Activated T-helper 17 cell treated with anti-CD3 and anti-CD28 coated beads, Interleukin-2, amount 50 U/mL, for 72 hours (primary cell): Measurements from ENCODE around the gene CREB5. TPM values are rescaled to one million over a fixed set of nuclear protein-coding genes. Genes with fewer than 3 reads are reported as not detected.
"Not testable (repeated sequence)": the region's sequence is repeated elsewhere in the genome, so short reads cannot be mapped to it uniquely, and the experiment has no call there.

Experiments
- ATAC-seq: fragments of 150-1000 bp; cut with Tn5 transposase; replicated peaks from 2 replicates; pipeline ENCODE4 v1.10.0; 2021; ENCODE audit warnings: mild to moderate bottlenecking, moderate library complexity
- H3K27ac Mint-ChIP-seq: one replicate; pipeline ENCODE4 v1.8.0; 2022; ENCODE audit warnings: mixed read lengths
- H3K27me3 Mint-ChIP-seq: one replicate; pipeline ENCODE4 v1.8.0; 2022; ENCODE audit warnings: mixed read lengths
- H3K36me3 Mint-ChIP-seq: one replicate; pipeline ENCODE4 v1.8.0; 2022; ENCODE audit warnings: low read depth, mild to moderate bottlenecking, mixed read lengths
- H3K4me1 Mint-ChIP-seq: one replicate; pipeline ENCODE4 v1.8.0; 2022; ENCODE audit warnings: mixed read lengths
- H3K4me3 Mint-ChIP-seq: one replicate; pipeline ENCODE4 v1.8.0; 2022; ENCODE audit warnings: mild to moderate bottlenecking, mixed read lengths
- H3K9me3 Mint-ChIP-seq: one replicate; pipeline ENCODE4 v1.8.0; 2022; ENCODE audit warnings: mixed read lengths
- total RNA-seq, 2 donors: library from RNA; stranded (reverse); gene quantifications; one replicate each; pipeline ENCODE4 v1.2.3, GENCODE V29; 2022

The CREB5 gene
- total RNA-seq, 2 donors from 2014 or later: 0.02 TPM; not detected in 1

DNA sequence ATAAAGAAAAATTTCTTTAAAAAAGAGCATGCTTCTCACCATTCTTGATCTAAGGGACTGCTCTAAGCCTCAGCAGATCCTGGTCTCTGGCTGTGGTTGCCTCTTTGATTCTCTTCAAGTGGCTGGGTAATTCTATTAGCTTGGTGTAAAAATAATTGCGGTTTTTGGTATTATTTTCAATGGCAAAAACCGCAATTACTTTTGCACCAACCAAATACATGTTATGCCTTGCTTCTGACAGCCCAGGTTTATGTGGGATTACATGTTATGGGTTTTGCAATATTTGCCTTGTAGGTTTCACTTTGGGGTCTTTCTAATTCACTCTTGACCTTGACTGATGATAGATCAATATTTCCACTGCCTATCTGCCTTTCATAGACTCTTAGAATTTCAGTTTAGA is 20.0 kb upstream of the CREB5 start:
- Mint-ChIP-seq H3K4me3 (no peak overlapping the region), H3K36me3 (no peaks in the 10 kb centered on the region), H3K9me3 (no peaks in the 10 kb centered on the region), H3K4me1 (no peaks in the 10 kb centered on the region), H3K27me3 (peaks cover 29% of the 10 kb centered on the region), H3K27ac (no peak overlapping the region)
- ATAC-seq: no peak

DNA sequence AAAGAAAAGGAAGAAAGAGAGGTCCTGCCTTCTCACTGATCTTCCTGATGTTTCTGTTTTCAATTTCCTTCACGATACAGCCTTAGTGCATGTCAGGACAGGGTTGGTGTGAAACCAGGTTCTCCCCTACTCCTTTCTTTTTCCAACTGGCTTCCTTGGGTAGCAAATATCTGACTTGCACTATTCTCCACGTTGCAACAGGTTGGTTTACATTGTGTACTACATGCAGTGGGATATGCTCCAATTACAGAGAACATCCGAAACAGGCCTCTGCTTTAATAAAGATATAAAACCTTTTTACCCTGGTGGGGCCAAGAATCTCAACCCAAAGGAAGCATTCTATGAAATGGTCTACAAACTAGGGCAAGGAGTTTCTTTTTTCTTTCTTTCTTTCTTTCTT is 16.9 kb upstream of the CREB5 start:
- Mint-ChIP-seq H3K36me3 (no peaks in the 10 kb centered on the region), H3K27me3 (peaks cover 20% of the 10 kb centered on the region), H3K4me3 (no peak overlapping the region), H3K27ac (no peak overlapping the region), H3K9me3 (no peaks in the 10 kb centered on the region), H3K4me1 (no peaks in the 10 kb centered on the region)
- no peak for ATAC-seq

DNA sequence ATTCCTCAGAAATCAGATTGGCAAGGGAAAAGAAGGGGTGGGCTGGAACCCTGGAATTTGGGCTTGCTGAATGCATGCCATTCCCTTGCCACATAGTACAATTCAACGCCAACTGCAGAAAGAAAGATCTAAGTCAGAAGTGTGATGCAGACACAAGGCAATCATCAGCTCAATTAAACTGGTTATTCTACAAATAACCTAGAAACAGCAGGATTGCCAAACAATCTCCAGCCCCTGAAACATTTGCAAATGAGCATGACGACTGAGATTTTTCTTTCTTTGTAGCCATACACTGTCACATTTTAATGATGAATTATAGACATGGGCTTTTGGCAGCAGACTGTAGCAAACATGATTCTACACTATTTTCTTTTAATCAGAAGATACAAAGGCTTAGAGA is 16.5 kb upstream of the CREB5 start:
- no peaks in the 10 kb centered on the region for H3K36me3 Mint-ChIP-seq
- no peaks in the 10 kb centered on the region for H3K4me1 Mint-ChIP-seq
- ATAC-seq: no peak
- H3K27ac Mint-ChIP-seq: no peak overlapping the region
- H3K4me3 Mint-ChIP-seq: no peak overlapping the region
- peaks cover 17% of the 10 kb centered on the region for H3K27me3 Mint-ChIP-seq
- H3K9me3 Mint-ChIP-seq: no peaks in the 10 kb centered on the region

DNA sequence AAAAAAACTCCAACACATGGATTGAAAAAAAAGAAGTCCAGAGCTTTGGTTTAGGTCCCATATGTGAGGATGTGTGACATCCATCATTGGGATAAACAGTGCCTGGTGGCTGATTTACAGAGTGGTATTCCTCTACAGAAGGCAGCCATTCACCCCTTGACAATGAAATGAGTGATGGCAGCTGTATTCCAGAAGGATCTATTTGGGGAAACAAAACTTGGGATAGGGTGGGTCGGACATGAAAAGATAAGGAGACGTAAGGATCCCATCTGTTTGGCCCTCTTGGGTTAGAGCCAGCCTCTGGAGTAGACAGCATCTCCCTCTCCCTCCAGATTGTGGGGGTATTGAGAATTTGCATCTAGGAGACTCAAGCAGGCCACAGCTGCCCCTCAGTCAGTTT is 15.2 kb upstream of the CREB5 start:
- Mint-ChIP-seq H3K9me3 (no peaks in the 10 kb centered on the region), H3K36me3 (no peaks in the 10 kb centered on the region), H3K4me3 (no peak overlapping the region), H3K27ac (no peak overlapping the region), H3K4me1 (no peaks in the 10 kb centered on the region), H3K27me3 (peaks cover 11% of the 10 kb centered on the region)
- ATAC-seq: no peak

DNA sequence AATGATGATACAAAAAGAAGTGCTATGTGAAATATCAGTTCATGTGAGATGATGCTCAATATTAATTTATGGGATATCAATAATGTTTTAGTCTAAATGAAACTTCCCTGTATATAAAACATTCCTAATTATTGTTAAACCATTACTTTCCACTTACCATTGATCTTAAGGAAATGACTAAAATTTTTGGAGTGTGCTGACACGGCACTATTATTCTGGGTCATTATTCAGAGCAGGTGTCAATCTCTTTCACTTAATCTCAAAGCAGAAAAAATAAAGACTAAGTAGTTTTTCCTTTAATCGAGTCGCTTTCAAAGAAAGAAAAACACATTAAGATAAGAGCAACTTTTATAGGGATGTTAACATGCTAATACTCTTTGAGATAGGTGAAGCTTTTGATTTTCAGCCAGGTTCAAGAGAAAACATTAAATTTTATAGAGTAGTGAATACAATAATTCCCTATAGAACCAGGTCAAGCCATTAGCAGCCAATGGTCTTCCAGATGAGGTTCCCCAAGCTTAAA is 11.4 kb upstream of the CREB5 start:
- Mint-ChIP-seq H3K9me3 (peaks cover 4% of the 10 kb centered on the region), H3K4me3 (no peak overlapping the region), H3K27ac (no peak overlapping the region), H3K4me1 (peaks cover 5% of the 10 kb centered on the region), H3K27me3 (peaks cover 4% of the 10 kb centered on the region), H3K36me3 (no peaks in the 10 kb centered on the region)
- ATAC-seq: no peak

DNA sequence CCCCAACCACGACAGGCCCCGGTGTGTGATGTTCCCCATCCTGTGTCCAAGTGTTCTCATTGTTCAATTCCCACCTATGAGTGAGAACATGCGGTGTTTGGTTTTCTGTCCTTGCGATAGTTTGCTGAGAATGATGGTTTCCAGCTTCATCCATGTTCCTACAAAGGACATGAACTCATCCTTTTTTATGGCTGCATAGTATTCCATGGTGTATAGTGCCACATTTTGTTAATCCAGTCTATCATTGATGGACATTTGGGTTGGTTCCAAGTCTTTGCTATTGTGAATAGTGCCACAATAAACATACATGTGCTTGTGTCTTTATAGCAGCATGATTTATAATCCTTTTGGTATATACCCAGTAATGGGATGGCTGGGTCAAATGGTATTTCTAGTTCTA is 10.8 kb upstream of the CREB5 start:
- H3K4me3 Mint-ChIP-seq, H3K4me1 Mint-ChIP-seq, H3K27me3 Mint-ChIP-seq, H3K9me3 Mint-ChIP-seq, H3K36me3 Mint-ChIP-seq, ATAC-seq, H3K27ac Mint-ChIP-seq: not testable (repeated sequence)

DNA sequence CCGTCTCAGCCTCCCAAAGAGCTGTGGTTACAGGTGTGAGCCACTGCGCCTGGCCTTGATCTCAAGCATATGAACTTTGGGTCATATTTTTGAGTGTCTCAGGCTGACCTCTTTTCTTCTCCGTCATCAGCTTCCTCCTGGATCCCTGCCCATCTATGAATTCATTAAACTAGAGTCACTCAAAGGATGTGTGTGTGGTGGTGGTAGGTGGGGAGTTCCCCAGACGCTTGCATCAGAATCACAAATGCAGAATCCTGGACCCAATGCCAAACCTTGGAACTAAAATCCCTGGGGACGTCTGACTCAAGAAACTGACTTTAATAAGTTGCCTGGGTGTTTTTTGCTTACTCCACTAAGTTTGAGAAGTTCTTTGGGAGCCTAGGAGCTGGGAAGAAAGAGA is 6.7 kb upstream of the CREB5 start:
- H3K27ac Mint-ChIP-seq: no peak overlapping the region
- peaks cover 5% of the 10 kb centered on the region for H3K36me3 Mint-ChIP-seq
- H3K27me3 Mint-ChIP-seq: peaks cover 28% of the 10 kb centered on the region
- peak; percentile 25 for ATAC-seq
- H3K4me3 Mint-ChIP-seq: no peak overlapping the region
- H3K4me1 Mint-ChIP-seq: peaks cover 11% of the 10 kb centered on the region
- peaks cover 4% of the 10 kb centered on the region for H3K9me3 Mint-ChIP-seq

DNA sequence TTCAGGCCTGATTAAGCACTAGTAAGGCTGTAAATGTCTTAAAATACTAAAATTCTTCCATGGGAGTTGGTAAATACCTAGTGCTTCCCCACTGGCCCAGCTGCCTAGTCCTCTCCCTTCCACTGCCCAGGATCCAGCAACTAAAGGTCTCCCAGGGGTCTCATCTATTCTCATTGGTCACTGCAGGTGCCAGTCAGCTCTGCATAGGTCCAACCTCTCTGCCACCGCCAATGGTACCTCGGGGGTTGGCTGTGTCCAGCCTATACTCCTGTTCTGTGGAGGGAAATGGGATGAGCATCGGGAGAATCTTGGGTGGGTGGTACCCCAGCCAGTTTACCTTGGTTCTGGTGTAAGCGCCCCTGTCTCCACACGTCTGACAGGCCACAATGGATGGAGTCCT is 6.1 kb upstream of the CREB5 start:
- no peak for ATAC-seq
- no peak overlapping the region for H3K27ac Mint-ChIP-seq
- H3K36me3 Mint-ChIP-seq: peaks cover 5% of the 10 kb centered on the region
- H3K27me3 Mint-ChIP-seq: peaks cover 33% of the 10 kb centered on the region
- no peak overlapping the region for H3K4me3 Mint-ChIP-seq
- H3K4me1 Mint-ChIP-seq: peaks cover 16% of the 10 kb centered on the region
- H3K9me3 Mint-ChIP-seq: peaks cover 4% of the 10 kb centered on the region

DNA sequence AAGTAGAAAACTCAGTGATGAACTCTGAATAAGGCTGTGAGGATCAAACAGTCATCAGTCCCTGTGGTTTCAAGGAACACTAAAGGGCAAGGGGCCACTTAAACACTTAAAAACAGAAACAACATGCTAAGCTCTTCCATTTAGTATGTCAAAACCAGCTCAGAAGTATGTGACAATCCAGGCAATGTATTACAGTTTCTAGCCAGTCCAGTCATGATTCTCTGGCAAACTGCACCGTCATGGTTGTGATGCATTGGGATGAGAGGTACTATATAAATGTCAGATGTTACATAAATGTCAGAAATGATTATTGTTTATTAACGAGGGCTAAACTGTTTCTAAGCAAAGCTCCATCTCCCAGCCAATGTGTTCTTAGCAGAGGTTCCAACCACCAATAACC is 4.7 kb upstream of the CREB5 start:
- no peak overlapping the region for H3K27ac Mint-ChIP-seq
- H3K4me3 Mint-ChIP-seq: no peak overlapping the region
- H3K9me3 Mint-ChIP-seq: peaks cover 4% of the 10 kb centered on the region
- peaks cover 17% of the 10 kb centered on the region for H3K4me1 Mint-ChIP-seq
- H3K36me3 Mint-ChIP-seq: peaks cover 5% of the 10 kb centered on the region
- peaks cover 46% of the 10 kb centered on the region for H3K27me3 Mint-ChIP-seq
- ATAC-seq: no peak

DNA sequence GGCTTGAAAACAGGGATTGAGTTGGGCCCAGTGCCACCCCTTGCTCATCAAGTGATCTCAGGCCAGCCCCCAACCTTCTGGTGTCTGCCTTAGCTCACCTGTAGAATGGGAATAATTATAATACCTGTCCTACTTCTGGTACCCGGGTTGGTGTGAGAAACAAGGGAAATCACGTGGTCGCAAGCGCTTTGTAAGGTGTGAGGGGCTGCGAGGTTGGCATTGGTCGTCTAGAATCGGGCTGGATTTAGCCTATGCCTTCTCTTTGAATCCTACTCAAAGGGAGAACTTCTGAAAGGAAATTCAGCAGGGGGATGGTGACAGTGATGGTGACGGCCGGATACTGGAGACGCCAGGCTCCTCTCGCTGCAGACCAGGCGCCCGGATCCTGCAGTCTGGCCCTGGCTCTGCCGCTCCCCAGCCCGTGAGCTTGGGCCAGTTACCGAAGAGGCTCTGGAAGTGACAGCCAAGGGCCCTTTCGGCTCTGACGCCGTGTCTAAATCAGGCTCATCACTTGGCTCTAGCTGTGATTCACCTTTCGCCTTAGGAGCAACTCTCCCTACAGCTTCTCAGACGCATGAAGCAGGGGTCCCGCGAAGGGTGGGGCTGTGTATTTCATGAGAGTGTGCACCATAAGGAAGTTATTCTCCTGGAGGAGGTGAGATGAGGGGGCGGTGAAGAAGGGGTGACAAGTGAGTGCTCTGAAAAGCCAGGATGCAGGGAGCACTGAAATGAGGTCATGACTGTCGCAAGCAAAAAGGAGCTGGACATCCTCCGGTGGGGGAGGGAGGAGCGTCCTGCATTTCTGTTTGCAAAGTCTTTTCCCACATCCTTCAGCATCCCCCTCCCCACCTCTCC is 4.0 kb upstream of the CREB5 start:
- peaks cover 4% of the 10 kb centered on the region for H3K9me3 Mint-ChIP-seq

DNA sequence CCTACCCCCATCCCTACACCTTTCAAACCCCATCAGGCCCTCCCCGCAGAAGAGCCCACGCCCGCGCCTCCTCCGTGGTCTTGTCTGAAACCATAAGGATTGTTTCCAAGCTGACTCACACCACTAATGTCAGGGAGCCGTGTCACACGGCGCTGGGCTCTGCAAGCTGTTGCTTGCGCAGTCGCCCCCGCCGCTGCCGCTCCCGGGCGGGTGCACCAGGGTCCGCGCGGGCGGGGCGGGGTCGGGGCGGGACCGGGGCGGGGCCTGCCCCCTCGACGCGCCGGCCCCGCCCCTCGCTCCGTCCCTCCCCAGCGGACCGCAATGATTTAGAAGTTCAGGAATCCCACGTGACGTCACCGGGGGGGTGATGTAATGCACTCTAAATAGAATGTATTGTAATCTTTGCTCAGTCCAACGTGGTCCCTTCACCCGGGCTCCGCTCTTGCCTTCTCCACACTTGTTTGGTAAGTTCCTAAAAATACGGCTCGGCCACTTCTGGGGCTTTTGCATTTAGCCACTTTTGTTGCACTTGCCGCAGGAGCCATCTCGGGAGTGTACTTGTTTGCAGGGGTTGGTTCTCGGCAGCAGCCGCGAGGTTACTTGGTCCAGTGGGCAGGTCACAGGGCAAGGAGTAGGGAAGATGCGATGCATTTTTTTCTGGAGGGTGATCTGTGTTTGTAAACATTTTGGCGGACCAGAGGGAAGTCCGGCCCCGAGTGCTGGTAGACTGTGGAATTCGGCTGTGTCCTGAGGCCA is 3.2 kb upstream of the CREB5 start:
- ATAC-seq: peak; percentile 84
- Mint-ChIP-seq H3K9me3 (peaks cover 4% of the 10 kb centered on the region), H3K4me1 (peaks cover 17% of the 10 kb centered on the region), H3K4me3 (peak overlapping the region; percentile 81), H3K27ac (no peak overlapping the region), H3K27me3 (peaks cover 59% of the 10 kb centered on the region), H3K36me3 (peaks cover 5% of the 10 kb centered on the region)

More for the DNA sequence above, 4.0 kb upstream of the CREB5 start:
- H3K36me3 Mint-ChIP-seq: peaks cover 5% of the 10 kb centered on the region
- peak overlapping the region; percentile 81 for H3K4me3 Mint-ChIP-seq
- ATAC-seq: peak; percentile 17
- H3K27me3 Mint-ChIP-seq: peaks cover 51% of the 10 kb centered on the region
- H3K27ac Mint-ChIP-seq: no peak overlapping the region
- peaks cover 17% of the 10 kb centered on the region for H3K4me1 Mint-ChIP-seq

DNA sequence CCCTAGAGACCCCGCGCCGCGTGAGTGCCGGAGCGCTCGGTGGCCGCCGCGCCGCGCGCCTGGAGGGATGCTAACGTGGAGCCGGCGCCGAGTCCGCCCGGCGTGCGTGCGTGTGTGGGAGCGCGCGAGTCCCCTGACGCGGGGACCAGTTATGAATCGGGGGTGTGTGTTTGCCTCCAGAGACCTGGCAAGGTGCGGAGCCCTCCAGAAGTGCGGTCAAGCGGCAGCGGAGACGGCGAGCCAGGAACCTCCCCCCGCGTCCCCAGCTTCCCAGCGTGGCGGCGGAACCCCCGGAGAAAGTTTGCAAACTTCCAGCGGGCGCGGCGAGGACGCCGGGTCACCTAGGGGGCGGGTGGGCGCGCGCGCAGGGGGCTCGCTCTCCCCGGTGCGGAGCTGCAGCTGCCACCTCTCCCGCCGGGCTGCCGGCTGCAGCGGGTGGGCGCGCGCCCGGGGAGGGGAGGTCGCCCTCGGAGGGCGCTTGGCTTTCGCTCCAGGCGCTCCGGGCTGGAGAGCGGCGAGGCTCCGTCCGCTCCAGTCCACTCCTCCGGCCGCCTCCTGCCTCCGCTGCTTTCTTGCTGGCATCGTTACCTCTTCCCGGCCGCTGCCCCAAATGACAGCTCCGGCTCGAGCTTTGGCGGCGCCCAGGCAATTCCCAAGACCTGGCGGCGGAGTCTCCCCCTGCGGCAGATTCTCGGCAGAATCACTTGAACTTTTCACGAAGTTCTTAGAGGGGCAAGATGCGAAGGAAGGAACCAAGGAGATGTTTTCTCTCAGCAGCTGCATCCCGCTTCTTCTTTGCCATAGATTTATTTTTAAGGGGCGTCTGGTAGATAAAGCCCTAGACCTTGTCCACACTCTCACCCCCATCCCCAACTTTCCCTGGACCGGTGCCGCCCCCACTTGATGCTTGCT is 2.3 kb upstream of the CREB5 start:
- H3K9me3 Mint-ChIP-seq: peaks cover 4% of the 10 kb centered on the region
- H3K4me1 Mint-ChIP-seq: peaks cover 17% of the 10 kb centered on the region
- peaks cover 5% of the 10 kb centered on the region for H3K36me3 Mint-ChIP-seq
- peak overlapping the region; percentile 81 for H3K4me3 Mint-ChIP-seq
- peaks cover 62% of the 10 kb centered on the region for H3K27me3 Mint-ChIP-seq
- ATAC-seq: no peak
- H3K27ac Mint-ChIP-seq: no peak overlapping the region

DNA sequence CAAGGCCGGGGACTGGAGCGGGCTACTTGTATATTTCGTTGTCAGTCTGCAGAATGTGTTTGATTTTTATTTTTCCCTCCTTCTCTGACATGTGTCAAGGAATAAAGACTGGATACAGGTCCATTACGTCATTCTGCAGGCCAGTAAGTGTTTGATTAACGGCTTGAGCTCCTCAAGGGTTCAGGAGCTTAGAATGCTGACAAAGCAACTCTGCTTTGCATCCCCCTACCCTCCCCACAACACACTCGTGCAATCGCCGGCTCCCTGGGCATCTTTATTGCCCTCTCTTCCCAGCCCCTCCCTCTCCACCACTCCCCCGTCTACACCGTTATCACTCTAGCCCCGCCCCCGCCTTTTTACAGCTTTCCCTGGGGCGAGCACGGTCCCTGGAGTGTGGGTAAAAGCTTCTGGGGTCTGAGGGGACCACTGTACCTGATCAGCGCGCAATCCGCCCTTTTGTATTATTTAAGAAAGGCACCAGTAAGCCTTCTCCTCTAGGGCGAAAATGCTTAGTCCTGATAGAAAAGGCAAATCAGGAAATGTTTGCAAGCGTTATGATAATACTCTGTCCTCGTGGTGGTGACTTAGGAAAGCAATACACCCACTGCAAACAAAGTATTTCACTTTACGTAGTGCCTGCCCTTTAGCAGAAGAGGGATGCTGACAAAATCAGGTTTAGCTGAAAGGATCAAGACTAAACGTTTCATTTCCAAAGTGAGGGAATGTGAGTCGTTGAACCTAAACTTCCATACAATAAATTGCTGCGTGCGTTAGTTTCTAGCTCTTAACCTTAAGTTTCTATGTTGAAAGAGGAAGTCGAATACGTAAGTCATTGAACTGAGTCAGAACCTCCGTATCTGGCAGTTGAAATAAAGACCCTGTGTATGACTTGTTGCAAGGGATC is 1.4 kb upstream of the CREB5 start:
- peak; percentile 25 for ATAC-seq
- no peak overlapping the region for H3K27ac Mint-ChIP-seq

More for the DNA sequence above, 1.4 kb upstream of the CREB5 start:
- Mint-ChIP-seq H3K9me3 (no peaks in the 10 kb centered on the region), H3K27me3 (peaks cover 64% of the 10 kb centered on the region), H3K36me3 (peaks cover 5% of the 10 kb centered on the region), H3K4me1 (peaks cover 12% of the 10 kb centered on the region), H3K4me3 (peak overlapping the region; percentile 57)
